Epithelial cell of esophagus (primary cell): Measurements from ENCODE around the gene ZNF474.

Experiments used
- DNase-seq: peaks from one replicate; pipeline ENCODE4 v3.0.0; 2010; ENCODE audit warnings: low read depth
- H3K4me3 ChIP-seq: 2 replicates; pipeline ENCODE4 v1.5.1; 2011; ENCODE audit warnings: mild to moderate bottlenecking, low read length, control low read depth
- CTCF ChIP-seq: IDR thresholded peaks from 2 replicates; pipeline ENCODE4 v1.5.1; 2011; ENCODE audit warnings: low read depth, mild to moderate bottlenecking, low read length, control low read depth, inconsistent platforms; ENCODE audit not compliant: insufficient read depth; ENCODE audit errors: missing control alignments

The ZNF474 gene

GRCh38 chr5:122129306-122129705 lies at the start of gene ZNF474:
ZNF474 (plus strand) TSS chr5:122129546; CDS start chr5:122151991, 22,445 bp downstream.
- no peak for TF ChIP-seq CTCF
- peak; percentile 93 for DNase-seq
- H3K4me3 ChIP-seq = no peak within 1 kb of the TSS

GRCh38 chr5:122081541-122081940 lies 47.8 kb upstream of the ZNF474 start:
- no peak for DNase-seq
- no peak for TF ChIP-seq CTCF
- no peak overlapping the region for H3K4me3 ChIP-seq

DNA sequence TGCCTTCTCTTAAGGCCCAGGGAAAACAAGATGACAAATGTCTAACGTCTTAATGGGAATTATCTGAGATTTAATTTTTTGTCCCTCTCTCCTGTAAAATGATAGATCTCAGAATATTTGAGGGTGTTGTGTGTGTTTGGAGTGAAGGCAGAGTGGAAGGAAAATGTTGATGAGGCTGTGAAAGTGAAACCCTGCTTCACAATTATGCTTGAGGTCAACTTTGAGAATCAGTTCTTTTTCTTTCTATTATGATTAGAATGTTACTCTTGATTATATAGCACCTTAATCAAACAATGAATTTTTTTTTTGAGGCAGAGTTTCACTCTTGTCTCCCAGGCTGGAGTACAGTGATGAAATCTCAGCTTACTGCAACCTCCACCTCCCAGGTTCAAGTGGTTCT lies 45.8 kb upstream of the ZNF474 start:
- TF ChIP-seq CTCF = no peak
- DNase-seq = no peak
- no peak overlapping the region for H3K4me3 ChIP-seq

- DNase-seq = no peak
- no peak overlapping the region for H3K4me3 ChIP-seq
- no peak for TF ChIP-seq CTCF
These were observed 44.3 kb upstream of the ZNF474 start for GRCh38 chr5:122085041-122085440.

GRCh38 chr5:122089096-122090013 lies 40.0 kb upstream of the ZNF474 start:
- no peak for TF ChIP-seq CTCF
- no peak overlapping the region for H3K4me3 ChIP-seq
- peak; percentile 21 for DNase-seq

DNA sequence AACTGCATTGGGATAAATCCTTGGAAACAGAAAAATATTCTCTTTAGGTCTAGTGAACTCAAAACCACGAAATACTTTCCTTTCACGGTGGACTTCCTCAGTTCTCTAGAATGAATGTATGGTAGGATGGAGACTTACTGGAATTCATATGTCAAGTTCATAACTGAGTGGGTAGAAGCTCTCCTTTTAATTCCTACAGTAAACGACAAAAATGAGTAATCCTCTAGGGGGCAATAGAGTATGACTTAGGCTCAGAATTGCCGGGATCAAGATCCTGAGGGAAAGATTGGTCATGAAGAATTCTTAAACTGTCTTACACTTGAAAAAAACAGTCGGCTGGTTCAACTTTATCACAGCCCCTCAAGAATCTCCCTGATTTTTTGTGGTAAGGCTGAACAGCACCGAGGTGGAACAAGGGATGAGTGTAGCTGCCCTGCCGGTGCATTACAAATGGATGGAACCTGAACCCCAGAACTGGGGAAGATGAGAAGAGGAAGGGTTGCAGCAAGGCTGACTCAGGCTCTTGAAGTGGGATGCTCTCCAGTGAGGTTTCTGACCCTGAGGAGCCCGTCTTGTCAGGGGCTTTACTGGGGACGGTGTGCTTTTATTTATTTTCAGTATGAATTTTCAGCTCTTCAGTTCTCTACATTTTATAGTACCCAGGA lies 37.3 kb upstream of the ZNF474 start:
- peak; percentile 72 for TF ChIP-seq CTCF
- peak; percentile 66 for DNase-seq
- H3K4me3 ChIP-seq = no peak overlapping the region
